Panc1 (cell line): Measurements from ENCODE around the gene CEP83.

Source experiments
- POLR2AphosphoS5 ChIP-seq: IDR thresholded peaks from 2 replicates; pipeline ENCODE4 v1.6.1; 2012; ENCODE audit warnings: mild to moderate bottlenecking, low read depth, low read length, moderate library complexity
- SIN3A ChIP-seq: IDR thresholded peaks from 2 replicates; pipeline ENCODE4 v1.6.1; 2012; ENCODE audit warnings: low read depth, mild to moderate bottlenecking, low read length, moderate library complexity, borderline replicate concordance; ENCODE audit not compliant: insufficient read depth
- TCF7L2 ChIP-seq: IDR thresholded peaks from 2 replicates; pipeline ENCODE4 v1.6.1; 2011; ENCODE audit warnings: mild to moderate bottlenecking, low read depth, low read length, inconsistent platforms
- TF ChIP-seq, protein P1 (sequence below): fragments of 450-650 bp; IDR thresholded peaks from 2 replicates; pipeline ENCODE4 v1.5.1; 2017; ENCODE audit warnings: mild to moderate bottlenecking
- TF ChIP-seq, protein P2 (sequence below), 2 experiments: IDR thresholded peaks; 2 replicates each; pipeline ENCODE4 v1.6.1; 2011 to 2012; ENCODE audit warnings: low read depth in 2 of 2, control low read depth in 1 of 2, low read length in 1 of 2, mild to moderate bottlenecking in 1 of 2, moderate library complexity in 1 of 2; ENCODE audit not compliant: insufficient read depth in 1 of 2

DNA sequence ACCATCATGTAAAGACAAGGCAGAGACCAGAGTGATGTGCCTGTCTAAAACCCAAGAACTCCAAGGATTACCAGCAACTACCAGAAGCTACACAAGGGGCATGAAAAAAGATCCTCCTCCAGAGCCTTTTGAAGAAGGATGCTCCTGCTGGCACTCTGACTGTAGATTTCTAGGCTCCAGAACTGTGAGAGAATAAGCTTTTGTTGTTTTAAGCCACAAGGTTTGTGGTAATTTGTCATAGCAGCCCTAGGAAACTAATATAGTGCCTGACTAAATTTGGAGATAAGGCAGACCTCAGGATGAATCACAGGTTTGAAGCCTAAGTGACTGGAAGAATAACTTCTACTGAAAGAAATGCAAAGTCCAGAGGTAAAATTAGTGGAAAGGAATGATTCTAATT lies 132.9 kb downstream of the CEP83 start:
- no peak for TF ChIP-seq POLR2AphosphoS5
- TF ChIP-seq, protein P1, sequence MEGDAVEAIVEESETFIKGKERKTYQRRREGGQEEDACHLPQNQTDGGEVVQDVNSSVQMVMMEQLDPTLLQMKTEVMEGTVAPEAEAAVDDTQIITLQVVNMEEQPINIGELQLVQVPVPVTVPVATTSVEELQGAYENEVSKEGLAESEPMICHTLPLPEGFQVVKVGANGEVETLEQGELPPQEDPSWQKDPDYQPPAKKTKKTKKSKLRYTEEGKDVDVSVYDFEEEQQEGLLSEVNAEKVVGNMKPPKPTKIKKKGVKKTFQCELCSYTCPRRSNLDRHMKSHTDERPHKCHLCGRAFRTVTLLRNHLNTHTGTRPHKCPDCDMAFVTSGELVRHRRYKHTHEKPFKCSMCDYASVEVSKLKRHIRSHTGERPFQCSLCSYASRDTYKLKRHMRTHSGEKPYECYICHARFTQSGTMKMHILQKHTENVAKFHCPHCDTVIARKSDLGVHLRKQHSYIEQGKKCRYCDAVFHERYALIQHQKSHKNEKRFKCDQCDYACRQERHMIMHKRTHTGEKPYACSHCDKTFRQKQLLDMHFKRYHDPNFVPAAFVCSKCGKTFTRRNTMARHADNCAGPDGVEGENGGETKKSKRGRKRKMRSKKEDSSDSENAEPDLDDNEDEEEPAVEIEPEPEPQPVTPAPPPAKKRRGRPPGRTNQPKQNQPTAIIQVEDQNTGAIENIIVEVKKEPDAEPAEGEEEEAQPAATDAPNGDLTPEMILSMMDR: no peak
- TF ChIP-seq, protein P2, sequence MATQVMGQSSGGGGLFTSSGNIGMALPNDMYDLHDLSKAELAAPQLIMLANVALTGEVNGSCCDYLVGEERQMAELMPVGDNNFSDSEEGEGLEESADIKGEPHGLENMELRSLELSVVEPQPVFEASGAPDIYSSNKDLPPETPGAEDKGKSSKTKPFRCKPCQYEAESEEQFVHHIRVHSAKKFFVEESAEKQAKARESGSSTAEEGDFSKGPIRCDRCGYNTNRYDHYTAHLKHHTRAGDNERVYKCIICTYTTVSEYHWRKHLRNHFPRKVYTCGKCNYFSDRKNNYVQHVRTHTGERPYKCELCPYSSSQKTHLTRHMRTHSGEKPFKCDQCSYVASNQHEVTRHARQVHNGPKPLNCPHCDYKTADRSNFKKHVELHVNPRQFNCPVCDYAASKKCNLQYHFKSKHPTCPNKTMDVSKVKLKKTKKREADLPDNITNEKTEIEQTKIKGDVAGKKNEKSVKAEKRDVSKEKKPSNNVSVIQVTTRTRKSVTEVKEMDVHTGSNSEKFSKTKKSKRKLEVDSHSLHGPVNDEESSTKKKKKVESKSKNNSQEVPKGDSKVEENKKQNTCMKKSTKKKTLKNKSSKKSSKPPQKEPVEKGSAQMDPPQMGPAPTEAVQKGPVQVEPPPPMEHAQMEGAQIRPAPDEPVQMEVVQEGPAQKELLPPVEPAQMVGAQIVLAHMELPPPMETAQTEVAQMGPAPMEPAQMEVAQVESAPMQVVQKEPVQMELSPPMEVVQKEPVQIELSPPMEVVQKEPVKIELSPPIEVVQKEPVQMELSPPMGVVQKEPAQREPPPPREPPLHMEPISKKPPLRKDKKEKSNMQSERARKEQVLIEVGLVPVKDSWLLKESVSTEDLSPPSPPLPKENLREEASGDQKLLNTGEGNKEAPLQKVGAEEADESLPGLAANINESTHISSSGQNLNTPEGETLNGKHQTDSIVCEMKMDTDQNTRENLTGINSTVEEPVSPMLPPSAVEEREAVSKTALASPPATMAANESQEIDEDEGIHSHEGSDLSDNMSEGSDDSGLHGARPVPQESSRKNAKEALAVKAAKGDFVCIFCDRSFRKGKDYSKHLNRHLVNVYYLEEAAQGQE (IDR thresholded peaks at IDR 0.05; ENCODE audit: insufficient read depth in 1 of 2, low read depth in 2 of 2, low read length in 1 of 2): no peak
- no peak for TF ChIP-seq TCF7L2
- TF ChIP-seq SIN3A: no peak
